Measurements from ENCODE around the gene VPS26A. TPM values are rescaled to one million over a fixed set of nuclear protein-coding genes. Genes with fewer than 3 reads are reported as not detected.

The VPS26A gene
- total and polyA plus RNA-seq, 2 experiments from 2014 or later, result 29.0 to 41.6 TPM

GRCh38 chr10:69213591-69214311 is 89.8 kb downstream of the VPS26A start (continued):
- TF ChIP-seq ZNF462 (CRISPR knock-in tag; IDR thresholded peaks at IDR 0.05), result no peak
- TF ChIP-seq EZH2phosphoT487 (IDR thresholded peaks at IDR 0.05; ENCODE audit: unreplicated experiment), result no peak

- no peak overlapping the region for H3K27ac ChIP-seq (ENCODE audit: low read depth)
- H3K79me2 ChIP-seq (replicated peaks; ENCODE audit: insufficient read depth), result no peaks in the 10 kb centered on the region
- H3K4me1 Mint-ChIP-seq, result peaks cover 2% of the 10 kb centered on the region; the same call in 1 of the 3 replicates
- H3K36me3 Mint-ChIP-seq (ENCODE audit: low read depth), result no peaks in the 10 kb centered on the region
- no peak overlapping the region for H3K27ac Mint-ChIP-seq
- H3K27me3 Mint-ChIP-seq (ENCODE audit: insufficient read depth, low read depth, poor library complexity), result no peaks in the 10 kb centered on the region
- no peak overlapping the region for H3K4me3 Mint-ChIP-seq
- DNase-seq (ENCODE audit: low spot score), result no peak
- TF ChIP-seq EZH2 (IDR thresholded peaks at IDR 0.05; ENCODE audit: low read depth, unreplicated experiment) (no peak), ZNF462 (CRISPR knock-in tag; IDR thresholded peaks at IDR 0.05) (no peak), ZNF331 (CRISPR knock-in tag; IDR thresholded peaks at IDR 0.05; ENCODE audit: low read depth) (no peak)
- H3K36me3 ChIP-seq (ENCODE audit: insufficient read depth), result no peaks in the 10 kb centered on the region
- no peak for ATAC-seq
- H2AFZ ChIP-seq, result no peak overlapping the region
- no peaks in the 10 kb centered on the region for H3K27me3 ChIP-seq (ENCODE audit: insufficient read depth)
- no peaks in the 10 kb centered on the region for H4K20me1 ChIP-seq (replicated peaks; ENCODE audit: insufficient read depth)
- no peak overlapping the region for H3K4me3 ChIP-seq
- no peaks in the 10 kb centered on the region for H3K4me1 ChIP-seq (ENCODE audit: insufficient read depth)
- 0 out of 2 replicates have a peak, but pooled peaks cover under 1% of the 10 kb centered on the region for H3F3A ChIP-seq (replicated peaks; ENCODE audit: low read depth)
- no peaks in the 10 kb centered on the region for H3K9me2 ChIP-seq (ENCODE audit: insufficient read depth)
- no peaks in the 10 kb centered on the region for H3K9me3 Mint-ChIP-seq
- no peak overlapping the region for H3K4me2 ChIP-seq
Measured at GRCh38 chr10:69214666-69215131, 90.7 kb downstream of the VPS26A start.

Data from GM23338 (cell line).